T-cell (primary cell): Measurements from ENCODE around the gene KAT2A. TPM values are rescaled to one million over a fixed set of nuclear protein-coding genes. Genes with fewer than 3 reads are reported as not detected.

ENCODE experiments used
- ATAC-seq, 4 experiments: fragments of 200-7000 bp in 3 of 4; fragments of 150-1000 bp in 1 of 4; cut with Tn5 transposase; replicated peaks in 1 of 4; 1 replicate in 3 of 4; 2 replicates in 1 of 4; pipeline ENCODE4 v1.10.0; 2021; ENCODE audit warnings: moderate library complexity in 3 of 4, mild to moderate bottlenecking in 2 of 4, moderate number of reproducible peaks in 1 of 4
- CTCF ChIA-PET, 2 donors: fragments of 300-600 bp; sonication (Branson Sonifier 250); formaldehyde crosslinking; loops; one replicate each; lab custom pipeline; 2022; ENCODE audit warnings: antibody characterized with exemption in 2 of 2; lab: Charles Lee
- POLR2A ChIA-PET, 2 donors: fragments of 300-600 bp; sonication (Branson Sonifier 250); formaldehyde crosslinking; loops; one replicate each; lab custom pipeline; 2022; ENCODE audit warnings: antibody characterized with exemption in 2 of 2; lab: Charles Lee
- DNase-seq, 35 experiments: peaks; one replicate each; pipeline versions ENCODE4 v3.0.0 to v3.0.0-alpha.2; 2013 to 2023
- H3K27ac ChIP-seq: one replicate; pipeline ENCODE4 v1.5.1; 2013; ENCODE audit warnings: low read length
- H3K27me3 ChIP-seq, 2 experiments: replicated peaks in 1 of 2; 1 replicate in 1 of 2; 2 replicates in 1 of 2; pipeline versions ENCODE4 v1.6.1 to v1.7.0; 2013; ENCODE audit warnings: low read length in 1 of 2, mixed read lengths in 1 of 2; ENCODE audit not compliant: control insufficient read depth in 2 of 2, insufficient read depth in 2 of 2; ENCODE audit errors: extremely low read depth in 1 of 2
- H3K36me3 ChIP-seq, 2 donors: 1 replicate in 1 of 2; 2 replicates in 1 of 2; pipeline versions ENCODE4 v1.6.1 to v1.7.0; 2013; ENCODE audit warnings: low read length in 1 of 2; ENCODE audit not compliant: control insufficient read depth in 2 of 2, insufficient read depth in 1 of 2; ENCODE audit errors: extremely low read depth in 1 of 2
- H3K4me1 ChIP-seq, 2 experiments: 1 replicate in 1 of 2; 2 replicates in 1 of 2; pipeline versions ENCODE4 v1.6.1 to v1.7.0; 2013; ENCODE audit warnings: low read length in 2 of 2, mixed read lengths in 1 of 2; ENCODE audit not compliant: insufficient read depth in 2 of 2, control insufficient read depth in 1 of 2; ENCODE audit errors: extremely low read depth in 1 of 2
- H3K4me3 ChIP-seq, 2 donors: 1 replicate in 1 of 2; 2 replicates in 1 of 2; pipeline versions ENCODE4 v1.5.1 to v1.7.0; 2013; ENCODE audit warnings: mild to moderate bottlenecking in 2 of 2, low read length in 1 of 2, moderate library complexity in 1 of 2; ENCODE audit not compliant: control insufficient read depth in 1 of 2; ENCODE audit errors: extremely low read depth in 1 of 2
- H3K9me3 ChIP-seq: 2 replicates; pipeline ENCODE4 v1.7.0; 2013
- H3K27ac Mint-ChIP-seq, 2 donors: one replicate each; pipeline ENCODE4 v1.8.0; 2020 to 2021; ENCODE audit warnings: mild to moderate bottlenecking in 2 of 2, mixed read lengths in 2 of 2
- H3K27me3 Mint-ChIP-seq, 2 donors: one replicate each; pipeline ENCODE4 v1.8.0; 2021 to 2022; ENCODE audit warnings: mixed read lengths in 2 of 2
- H3K36me3 Mint-ChIP-seq: one replicate; pipeline ENCODE4 v1.8.0; 2021; ENCODE audit warnings: mixed read lengths
- H3K4me1 Mint-ChIP-seq, 3 donors: one replicate each; pipeline ENCODE4 v1.8.0; 2020 to 2022; ENCODE audit warnings: mixed read lengths in 3 of 3, mild to moderate bottlenecking in 1 of 3
- H3K4me3 Mint-ChIP-seq, 3 donors: one replicate each; pipeline ENCODE4 v1.8.0; 2020 to 2022; ENCODE audit warnings: mild to moderate bottlenecking in 3 of 3, mixed read lengths in 3 of 3, moderate library complexity in 3 of 3
- H3K9me3 Mint-ChIP-seq, 3 donors: one replicate each; pipeline ENCODE4 v1.8.0; 2020 to 2022; ENCODE audit warnings: mixed read lengths in 3 of 3
- WGBS: methylation state at CpG from one replicate; pipeline ENCODE4 v1.1.5; 2013; ENCODE audit warnings: missing lambda C conversion rate; ENCODE audit not compliant: insufficient coverage; 5-methylcytosine and 5-hydroxymethylcytosine counted together
- total RNA-seq, 35 experiments: library from RNA in 6 of 35; stranded (reverse) in 6 of 35; fragments of 120-200 nt in 1 of 35; gene quantifications; one replicate each; pipeline versions ENCODE4 v1.2.1 to v1.2.4 and lab custom pipeline; 2013 to 2026

The KAT2A gene
- total RNA-seq, 5 donors from 2014 or later (not counting 1 experiment from before 2014, with no cell fraction given): 41.1 to 75.5 (median 61.1) TPM

- no peaks in the 10 kb centered on the region for H3K9me3 ChIP-seq
- no peaks in the 10 kb centered on the region for H3K27me3 Mint-ChIP-seq
- DNase-seq (no peak), ATAC-seq (no peak)
- peaks cover 3 to 28% of the 10 kb centered on the region in 2 donors for H3K36me3 ChIP-seq
- H3K9me3 Mint-ChIP-seq: no peaks in the 10 kb centered on the region
- ChIA-PET POLR2A (no interaction called here), CTCF (interaction anchor here in 1 of 2 donors (0.6 to 1.0 kb wide), 2 partner anchors 14 to 1006 kb away, joined by 6 to 9 read pairs; no protein-coding TSS in a partner anchor)
- H3K27ac ChIP-seq: no peak overlapping the region
- peaks cover 6 to 13% (median 10%) of the 10 kb centered on the region in 3 donors for H3K4me1 Mint-ChIP-seq
- no peak overlapping the region for H3K4me3 Mint-ChIP-seq
- H3K4me3 ChIP-seq: no peak overlapping the region
- H3K4me1 ChIP-seq: peaks cover 0 to 22% of the 10 kb centered on the region in 2 experiments
- WGBS: 91% methylated on average over 8 of the region's 11 CpGs
- peaks cover 0 to 3% of the 10 kb centered on the region in 2 experiments for H3K27me3 ChIP-seq
- peaks cover 12% of the 10 kb centered on the region for H3K36me3 Mint-ChIP-seq
- H3K27ac Mint-ChIP-seq: no peak overlapping the region
Measured at GRCh38 chr17:42103221-42103954, 17.8 kb downstream of the KAT2A start.

GRCh38 chr17:42101513-42102292 is 19.5 kb downstream of the KAT2A start:
- no peak overlapping the region for H3K27ac Mint-ChIP-seq

GRCh38 chr17:42098730-42099399 is 22.3 kb downstream of the KAT2A start:
- DNase-seq (no peak), ATAC-seq (peak in 3 of 4 experiments; percentile 13 to 21 (median 17))
- peaks cover 22 to 25% of the 10 kb centered on the region in 2 donors for H3K27me3 Mint-ChIP-seq
- no peaks in the 10 kb centered on the region for H3K9me3 Mint-ChIP-seq
- H3K27ac Mint-ChIP-seq: no peak overlapping the region
- CTCF ChIA-PET: no interaction called here
- Histone ChIP-seq H3K4me1 (peaks cover 6 to 16% of the 10 kb centered on the region in 2 experiments), H3K9me3 (no peaks in the 10 kb centered on the region), H3K4me3 (no peak overlapping the region), H3K27me3 (peaks cover 0 to 43% of the 10 kb centered on the region in 2 experiments), H3K27ac (no peak overlapping the region), H3K36me3 (peaks cover 0 to 8% of the 10 kb centered on the region in 2 donors)
- H3K36me3 Mint-ChIP-seq: peaks cover 3% of the 10 kb centered on the region
- peaks cover 6 to 10% (median 9%) of the 10 kb centered on the region in 3 donors for H3K4me1 Mint-ChIP-seq
- H3K4me3 Mint-ChIP-seq: peak overlapping the region in 1 of 3 donors; percentile 66
- POLR2A ChIA-PET: interaction anchor here in 1 of 2 donors (0.6 kb wide), 1 partner anchor 8 kb away, joined by 6 read pairs; no protein-coding TSS in a partner anchor
- 94% methylated on average over 9 of the region's 14 CpGs for whole genome bisulfite sequencing

More at GRCh38 chr17:42101513-42102292, 19.5 kb downstream of the KAT2A start:
- H3K27ac ChIP-seq: no peak overlapping the region
- peaks cover 6 to 16% of the 10 kb centered on the region in 2 experiments for H3K4me1 ChIP-seq
- 63% methylated on average over 11 of the region's 14 CpGs for WGBS
- peaks cover 3 to 23% of the 10 kb centered on the region in 2 donors for H3K36me3 ChIP-seq
- ChIA-PET POLR2A (no interaction called here), CTCF (interaction anchor here in 1 of 2 donors (0.5 to 0.9 kb wide), 2 partner anchors 34 to 57 kb away, joined by 3 to 4 read pairs; no protein-coding TSS in a partner anchor)
- H3K4me3 Mint-ChIP-seq: no peak overlapping the region
- ATAC-seq (peak; percentile 31 to 53 (median 44)), DNase-seq (peak in 24 of 35 experiments; percentile 25 to 68 (median 45))
- no peaks in the 10 kb centered on the region for H3K9me3 Mint-ChIP-seq
- peaks cover 0 to 19% of the 10 kb centered on the region in 2 experiments for H3K27me3 ChIP-seq
- H3K27me3 Mint-ChIP-seq: peaks cover 8 to 13% of the 10 kb centered on the region in 2 donors
- H3K36me3 Mint-ChIP-seq: peaks cover 12% of the 10 kb centered on the region
- H3K4me1 Mint-ChIP-seq: peaks cover 6 to 11% (median 10%) of the 10 kb centered on the region in 3 donors
- H3K9me3 ChIP-seq: no peaks in the 10 kb centered on the region
- H3K4me3 ChIP-seq: no peak overlapping the region

- Histone ChIP-seq H3K4me3 (peak within 1 kb of the TSS; percentile 33 to 46), H3K27ac (no peak within 1 kb of the TSS), H3K9me3 (no peaks in the 10 kb centered on the region), H3K36me3 (peaks cover 0 to 1% of the 10 kb centered on the region in 2 donors), H3K27me3 (peaks cover 0 to 43% of the 10 kb centered on the region in 2 experiments), H3K4me1 (peaks cover 6 to 16% of the 10 kb centered on the region in 2 experiments)
- ATAC-seq: peak; percentile 80 to 91 (median 87)
- Mint-ChIP-seq H3K4me3 (peak within 1 kb of the TSS; percentile 50 to 66 (median 52)), H3K27ac (no peak within 1 kb of the TSS), H3K9me3 (no peaks in the 10 kb centered on the region), H3K4me1 (peaks cover 6 to 10% (median 9%) of the 10 kb centered on the region in 3 donors), H3K36me3 (no peaks in the 10 kb centered on the region), H3K27me3 (peaks cover 22 to 27% of the 10 kb centered on the region in 2 donors)
- CTCF ChIA-PET: no interaction called here
- DNase-seq: peak in 21 of 35 experiments; percentile 23 to 66 (median 38)
- WGBS: 17% methylated on average over 28 of the region's 52 CpGs
- POLR2A ChIA-PET: no interaction called here
Measured at GRCh38 chr17:42097691-42098631, 23.2 kb downstream of the KAT2A start, which contains the start of gene ZNF385C. ZNF385C (minus strand) TSS chr17:42098473; CDS start chr17:42063056, 35,417 bp downstream.

- Histone ChIP-seq H3K36me3 (no peaks in the 10 kb centered on the region), H3K4me3 (no peak overlapping the region), H3K27ac (no peak overlapping the region), H3K4me1 (peaks cover 6 to 16% of the 10 kb centered on the region in 2 experiments), H3K27me3 (peaks cover 0 to 43% of the 10 kb centered on the region in 2 experiments), H3K9me3 (no peaks in the 10 kb centered on the region)
- H3K9me3 Mint-ChIP-seq: no peaks in the 10 kb centered on the region
- peaks cover 22 to 31% of the 10 kb centered on the region in 2 donors for H3K27me3 Mint-ChIP-seq
- 83% methylated on average over 2 of the region's 8 CpGs for WGBS
- DNase-seq (no peak), ATAC-seq (no peak)
- peaks cover 6 to 10% (median 9%) of the 10 kb centered on the region in 3 donors for H3K4me1 Mint-ChIP-seq
- no peaks in the 10 kb centered on the region for H3K36me3 Mint-ChIP-seq
- POLR2A ChIA-PET: interaction anchor here in 1 of 2 donors (0.6 kb wide), 1 partner anchor 9 kb away, joined by 8 read pairs; no protein-coding TSS in a partner anchor
- CTCF ChIA-PET: interaction anchor here (0.5 to 0.6 kb wide), 4 partner anchors 42 to 1739 kb away, joined by 4 to 10 read pairs (median 6); no protein-coding TSS in a partner anchor
- H3K4me3 Mint-ChIP-seq: no peak overlapping the region
- H3K27ac Mint-ChIP-seq: no peak overlapping the region
Measured at GRCh38 chr17:42096360-42097111, 24.6 kb downstream of the KAT2A start.
